SK-N-SH treated with all-trans-retinoic acid at 6 μM for 48 hours (cell line): ENCODE data around the gene AGAP1.

Experiments
- ARNTL ChIP-seq: fragments of 450-650 bp; formaldehyde crosslinking; IDR thresholded peaks from 2 replicates; pipeline ENCODE4 v1.5.0; 2020; ENCODE audit warnings: low read depth, mild to moderate bottlenecking, moderate library complexity, borderline replicate concordance
- RARB ChIP-seq: fragments of 250-450 bp; sonication (Bioruptor Pico); IDR thresholded peaks from 2 replicates; pipeline ENCODE4 v1.8.0; 2021; ENCODE audit warnings: mild to moderate bottlenecking, moderate library complexity
- TOX ChIP-seq: fragments of 250-450 bp; sonication (Bioruptor Pico); IDR thresholded peaks from 2 replicates; pipeline ENCODE4 v1.8.0; 2021; ENCODE audit warnings: mild to moderate bottlenecking, moderate library complexity, borderline replicate concordance
- ZFP3 ChIP-seq: fragments of 250-450 bp; sonication (Bioruptor Pico); IDR thresholded peaks from 2 replicates; pipeline ENCODE4 v1.5.0; 2020; ENCODE audit warnings: mild to moderate bottlenecking, moderate library complexity
- ZFP30 ChIP-seq: fragments of 450-650 bp; formaldehyde crosslinking; IDR thresholded peaks from 2 replicates; pipeline ENCODE4 v1.5.0; 2022; ENCODE audit warnings: mild to moderate bottlenecking, moderate library complexity
- TF ChIP-seq, protein P1 (sequence below): fragments of 250-450 bp; sonication (Bioruptor Pico); IDR thresholded peaks from 2 replicates; pipeline ENCODE4 v1.8.0; 2020; ENCODE audit warnings: mild to moderate bottlenecking, moderate library complexity, borderline replicate concordance
- TF ChIP-seq, protein P2 (sequence below): fragments of 250-450 bp; sonication (Bioruptor Pico); IDR thresholded peaks from 2 replicates; pipeline ENCODE4 v1.5.0; 2020; ENCODE audit warnings: mild to moderate bottlenecking, moderate library complexity

DNA sequence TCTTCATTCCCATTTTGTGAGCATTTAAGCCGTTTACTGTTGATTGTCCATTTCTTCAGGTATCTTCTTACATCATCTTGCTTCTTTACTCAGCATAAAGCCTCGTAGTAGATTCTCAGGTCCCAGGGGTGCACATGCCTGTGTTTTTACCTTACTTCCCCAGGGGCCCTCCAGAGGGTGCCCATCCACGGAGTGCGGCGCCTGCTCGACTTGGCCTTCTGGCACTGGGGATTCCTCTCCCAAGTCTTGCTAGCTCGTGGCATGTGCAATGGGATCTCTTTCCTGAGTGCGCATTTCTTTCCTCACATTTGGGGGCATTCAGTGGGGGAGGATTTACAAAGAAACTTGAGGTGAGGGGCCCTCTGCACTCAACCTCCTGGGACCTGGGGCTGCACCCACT is 148.1 kb downstream of the AGAP1 start:
- TF ChIP-seq ZFP30 (CRISPR knock-in tag) (no peak), RARB (no peak), ZFP3 (CRISPR knock-in tag) (no peak), TOX (CRISPR knock-in tag) (no peak), ARNTL (CRISPR knock-in tag) (no peak)
- TF ChIP-seq, protein P1, sequence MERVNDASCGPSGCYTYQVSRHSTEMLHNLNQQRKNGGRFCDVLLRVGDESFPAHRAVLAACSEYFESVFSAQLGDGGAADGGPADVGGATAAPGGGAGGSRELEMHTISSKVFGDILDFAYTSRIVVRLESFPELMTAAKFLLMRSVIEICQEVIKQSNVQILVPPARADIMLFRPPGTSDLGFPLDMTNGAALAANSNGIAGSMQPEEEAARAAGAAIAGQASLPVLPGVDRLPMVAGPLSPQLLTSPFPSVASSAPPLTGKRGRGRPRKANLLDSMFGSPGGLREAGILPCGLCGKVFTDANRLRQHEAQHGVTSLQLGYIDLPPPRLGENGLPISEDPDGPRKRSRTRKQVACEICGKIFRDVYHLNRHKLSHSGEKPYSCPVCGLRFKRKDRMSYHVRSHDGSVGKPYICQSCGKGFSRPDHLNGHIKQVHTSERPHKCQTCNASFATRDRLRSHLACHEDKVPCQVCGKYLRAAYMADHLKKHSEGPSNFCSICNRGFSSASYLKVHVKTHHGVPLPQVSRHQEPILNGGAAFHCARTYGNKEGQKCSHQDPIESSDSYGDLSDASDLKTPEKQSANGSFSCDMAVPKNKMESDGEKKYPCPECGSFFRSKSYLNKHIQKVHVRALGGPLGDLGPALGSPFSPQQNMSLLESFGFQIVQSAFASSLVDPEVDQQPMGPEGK (CRISPR knock-in tag): no peak
- TF ChIP-seq, protein P2, sequence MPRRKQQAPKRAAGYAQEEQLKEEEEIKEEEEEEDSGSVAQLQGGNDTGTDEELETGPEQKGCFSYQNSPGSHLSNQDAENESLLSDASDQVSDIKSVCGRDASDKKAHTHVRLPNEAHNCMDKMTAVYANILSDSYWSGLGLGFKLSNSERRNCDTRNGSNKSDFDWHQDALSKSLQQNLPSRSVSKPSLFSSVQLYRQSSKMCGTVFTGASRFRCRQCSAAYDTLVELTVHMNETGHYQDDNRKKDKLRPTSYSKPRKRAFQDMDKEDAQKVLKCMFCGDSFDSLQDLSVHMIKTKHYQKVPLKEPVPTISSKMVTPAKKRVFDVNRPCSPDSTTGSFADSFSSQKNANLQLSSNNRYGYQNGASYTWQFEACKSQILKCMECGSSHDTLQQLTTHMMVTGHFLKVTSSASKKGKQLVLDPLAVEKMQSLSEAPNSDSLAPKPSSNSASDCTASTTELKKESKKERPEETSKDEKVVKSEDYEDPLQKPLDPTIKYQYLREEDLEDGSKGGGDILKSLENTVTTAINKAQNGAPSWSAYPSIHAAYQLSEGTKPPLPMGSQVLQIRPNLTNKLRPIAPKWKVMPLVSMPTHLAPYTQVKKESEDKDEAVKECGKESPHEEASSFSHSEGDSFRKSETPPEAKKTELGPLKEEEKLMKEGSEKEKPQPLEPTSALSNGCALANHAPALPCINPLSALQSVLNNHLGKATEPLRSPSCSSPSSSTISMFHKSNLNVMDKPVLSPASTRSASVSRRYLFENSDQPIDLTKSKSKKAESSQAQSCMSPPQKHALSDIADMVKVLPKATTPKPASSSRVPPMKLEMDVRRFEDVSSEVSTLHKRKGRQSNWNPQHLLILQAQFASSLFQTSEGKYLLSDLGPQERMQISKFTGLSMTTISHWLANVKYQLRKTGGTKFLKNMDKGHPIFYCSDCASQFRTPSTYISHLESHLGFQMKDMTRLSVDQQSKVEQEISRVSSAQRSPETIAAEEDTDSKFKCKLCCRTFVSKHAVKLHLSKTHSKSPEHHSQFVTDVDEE: no peak
